ENCODE results near the gene KLRC4. TPM values are rescaled to one million over a fixed set of nuclear protein-coding genes. Genes with fewer than 3 reads are reported as not detected.
"Not testable (repeated sequence)": the region's sequence is repeated elsewhere in the genome, so short reads cannot be mapped to it uniquely, and the experiment has no call there.

KLRC4 gene
- total RNA-seq, 1 experiment from 2014 or later = not detected

- Mint-ChIP-seq H3K36me3 (ENCODE audit: insufficient read depth, unreplicated experiment) (no peaks in the 10 kb centered on the region), H3K27ac (ENCODE audit: unreplicated experiment) (no peak overlapping the region), H3K4me3 (ENCODE audit: unreplicated experiment) (no peak overlapping the region), H3K4me1 (ENCODE audit: low read depth, unreplicated experiment) (peaks cover 15% of the 10 kb centered on the region), H3K27me3 (ENCODE audit: insufficient read depth, unreplicated experiment) (no peaks in the 10 kb centered on the region), H3K9me3 (ENCODE audit: unreplicated experiment) (peaks cover 12% of the 10 kb centered on the region)
- H3K27me3 ChIP-seq (replicated peaks; ENCODE audit: control insufficient read depth, insufficient read depth, low read length) = no peaks in the 10 kb centered on the region
- no TSS peak for BruUV-seq (replicated peaks)
- ChIA-PET CTCF (no interaction called here), POLR2A (no interaction called here)
- no peak overlapping the region for H3K4me3 ChIP-seq (ENCODE audit: low read depth, low read length)
- H3K36me3 ChIP-seq (ENCODE audit: control insufficient read depth, insufficient read depth, low read length) = no peaks in the 10 kb centered on the region
- H3K4me1 ChIP-seq = peaks cover 8% of the 10 kb centered on the region; the same call in 1 of the 2 replicates
- no peaks in the 10 kb centered on the region; the same call in 1 of the 2 replicates for H3K9me3 ChIP-seq
- intact Hi-C loops (cut with micrococcal nuclease; ENCODE audit: unreplicated experiment) = no loop called here
- DNase-seq = no peak
- no peak for TF ChIP-seq CTCF (IDR thresholded peaks at IDR 0.05; ENCODE audit: insufficient read depth in 1 of 2, low read depth in 1 of 2, low read length in 1 of 2, severe bottlenecking in 1 of 2, unreplicated experiment in 1 of 2)
These were observed 20.7 kb downstream of the KLRC4 start for GRCh38 chr12:10388624-10389413.

- intact Hi-C loops (cut with micrococcal nuclease; ENCODE audit: unreplicated experiment); CTCF ChIA-PET; POLR2A ChIA-PET; H3K36me3 Mint-ChIP-seq (ENCODE audit: insufficient read depth, unreplicated experiment); BruUV-seq (replicated peaks); H3K36me3 ChIP-seq (ENCODE audit: control insufficient read depth, insufficient read depth, low read length); H3K27me3 ChIP-seq (replicated peaks; ENCODE audit: control insufficient read depth, insufficient read depth, low read length); H3K27me3 Mint-ChIP-seq (ENCODE audit: insufficient read depth, unreplicated experiment); H3K4me3 ChIP-seq (ENCODE audit: low read depth, low read length); H3K27ac Mint-ChIP-seq (ENCODE audit: unreplicated experiment); H3K4me3 Mint-ChIP-seq (ENCODE audit: unreplicated experiment); H3K9me3 ChIP-seq; DNase-seq; H3K4me1 ChIP-seq: not testable (repeated sequence)
- Mint-ChIP-seq H3K4me1 (ENCODE audit: low read depth, unreplicated experiment) (peaks cover 15% of the 10 kb centered on the region), H3K9me3 (ENCODE audit: unreplicated experiment) (peaks cover 21% of the 10 kb centered on the region)
These were observed 22.1 kb downstream of the KLRC4 start for GRCh38 chr12:10387498-10387897.

- CTCF ChIA-PET = interaction anchor here (0.7 kb wide), 1 partner anchor 9 kb away, joined by 3 read pairs; no protein-coding TSS in a partner anchor
- no peaks in the 10 kb centered on the region for H3K27me3 Mint-ChIP-seq (ENCODE audit: insufficient read depth, unreplicated experiment)
- Histone ChIP-seq H3K4me1 (peaks cover 8% of the 10 kb centered on the region; the same call in 1 of the 2 replicates), H3K36me3 (ENCODE audit: control insufficient read depth, insufficient read depth, low read length) (no peaks in the 10 kb centered on the region), H3K4me3 (ENCODE audit: low read depth, low read length) (no peak overlapping the region), H3K9me3 (no peaks in the 10 kb centered on the region; the same call in 1 of the 2 replicates), H3K27me3 (replicated peaks; ENCODE audit: control insufficient read depth, insufficient read depth, low read length) (no peaks in the 10 kb centered on the region)
- no TSS peak for BruUV-seq (replicated peaks)
- DNase-seq = no peak
- no peak for TF ChIP-seq CTCF (IDR thresholded peaks at IDR 0.05; ENCODE audit: insufficient read depth in 1 of 2, low read depth in 1 of 2, low read length in 1 of 2, severe bottlenecking in 1 of 2, unreplicated experiment in 1 of 2)
- intact Hi-C loops (cut with micrococcal nuclease; ENCODE audit: unreplicated experiment) = no loop called here
- H3K4me1 Mint-ChIP-seq (ENCODE audit: low read depth, unreplicated experiment) = peaks cover 19% of the 10 kb centered on the region
- no peak overlapping the region for H3K4me3 Mint-ChIP-seq (ENCODE audit: unreplicated experiment)
- no peak overlapping the region for H3K27ac Mint-ChIP-seq (ENCODE audit: unreplicated experiment)
- peaks cover 27% of the 10 kb centered on the region for H3K9me3 Mint-ChIP-seq (ENCODE audit: unreplicated experiment)
- no peaks in the 10 kb centered on the region for H3K36me3 Mint-ChIP-seq (ENCODE audit: insufficient read depth, unreplicated experiment)
- POLR2A ChIA-PET = no interaction called here
These were observed 22.7 kb downstream of the KLRC4 start for GRCh38 chr12:10386857-10387256.

Measured in Caco-2 (cell line).